SU-DHL-6 (cell line): Measurements from ENCODE around the gene RBP7.

ENCODE experiments used
- CTCF ChIP-seq: fragments of 200-600 bp; sonication (generic); IDR thresholded peaks from one replicate; pipeline ENCODE4 v1.5.1; 2017; ENCODE audit warnings: antibody characterized with exemption, mild to moderate bottlenecking, low read length, moderate library complexity; ENCODE audit not compliant: insufficient read depth, poor library complexity, severe bottlenecking
- EZH2phosphoT487 ChIP-seq: fragments of 200-600 bp; sonication (generic), shearing (Covaris generic); conservative IDR thresholded peaks from 2 replicates; pipeline ENCODE4 v1.6.1; 2018; ENCODE audit warnings: mild to moderate bottlenecking, antibody characterized with exemption, low read length, moderate library complexity, mixed read lengths

GRCh38 chr1:10027027-10027426 lies 30.0 kb downstream of the RBP7 start:
- TF ChIP-seq CTCF (no peak), EZH2phosphoT487 (no peak)
